ENCODE measurements around the gene MVB12A. TPM values are rescaled to one million over a fixed set of nuclear protein-coding genes. Genes with fewer than 3 reads are reported as not detected.

Gene MVB12A
- total RNA-seq, 2 donors from 2014 or later: 25.3 to 103 TPM

- Histone ChIP-seq H3K27me3 (replicated peaks; ENCODE audit: insufficient read depth) (peaks cover 20% of the 10 kb centered on the region), H3K4me3 (no peak overlapping the region), H3K9me3 (no peaks in the 10 kb centered on the region), H3K36me3 (no peaks in the 10 kb centered on the region), H3K27ac (no peak overlapping the region), H3K4me1 (ENCODE audit: control insufficient read depth in 1 of 2, low read depth in 2 of 2) (peaks cover 0 to 6% of the 10 kb centered on the region in 2 donors)
- DNase-seq (ENCODE audit: low spot score) (no peak), ATAC-seq (ENCODE audit: insufficient number of reproducible peaks, low FRiP score, low read depth) (no peak)
- no peak for TF ChIP-seq CTCF (IDR thresholded peaks at IDR 0.05)
Observed at GRCh38 chr19:17451820-17452219, 32.0 kb downstream of the MVB12A start.

- H3K27me3 ChIP-seq (replicated peaks; ENCODE audit: insufficient read depth): peaks cover 20% of the 10 kb centered on the region
- H3K36me3 ChIP-seq: no peaks in the 10 kb centered on the region
- ATAC-seq (ENCODE audit: insufficient number of reproducible peaks, low FRiP score, low read depth) (no peak), DNase-seq (ENCODE audit: low spot score) (no peak)
- TF ChIP-seq CTCF (IDR thresholded peaks at IDR 0.05): no peak
- no peak overlapping the region for H3K4me3 ChIP-seq
- no peaks in the 10 kb centered on the region for H3K4me1 ChIP-seq (ENCODE audit: control insufficient read depth in 1 of 2, low read depth in 2 of 2)
- no peaks in the 10 kb centered on the region for H3K9me3 ChIP-seq
- H3K27ac ChIP-seq: no peak overlapping the region
Observed at GRCh38 chr19:17454576-17455071, 34.8 kb downstream of the MVB12A start.

GRCh38 chr19:17455308-17456123 is 35.7 kb downstream of the MVB12A start:
- no peak for DNase-seq (ENCODE audit: low spot score)
- no peak for TF ChIP-seq CTCF (IDR thresholded peaks at IDR 0.05)

GRCh38 chr19:17456127-17456526 is 36.3 kb downstream of the MVB12A start:
- no peak for DNase-seq (ENCODE audit: low spot score)
- Histone ChIP-seq H3K27ac (no peak overlapping the region), H3K27me3 (replicated peaks; ENCODE audit: insufficient read depth) (peaks cover 20% of the 10 kb centered on the region), H3K4me1 (ENCODE audit: control insufficient read depth in 1 of 2, low read depth in 2 of 2) (no peaks in the 10 kb centered on the region), H3K9me3 (no peaks in the 10 kb centered on the region), H3K36me3 (no peaks in the 10 kb centered on the region), H3K4me3 (no peak overlapping the region)
- ATAC-seq (ENCODE audit: insufficient number of reproducible peaks, low FRiP score, low read depth): no peak
- no peak for TF ChIP-seq CTCF (IDR thresholded peaks at IDR 0.05)

More at GRCh38 chr19:17455308-17456123, 35.7 kb downstream of the MVB12A start:
- Histone ChIP-seq H3K27me3 (replicated peaks; ENCODE audit: insufficient read depth) (peaks cover 20% of the 10 kb centered on the region), H3K27ac (no peak overlapping the region), H3K4me1 (ENCODE audit: control insufficient read depth in 1 of 2, low read depth in 2 of 2) (no peaks in the 10 kb centered on the region), H3K4me3 (no peak overlapping the region), H3K36me3 (no peaks in the 10 kb centered on the region), H3K9me3 (no peaks in the 10 kb centered on the region)
- no peak for ATAC-seq (ENCODE audit: insufficient number of reproducible peaks, low FRiP score, low read depth)

- H3K4me3 ChIP-seq: no peak overlapping the region
- no peak for ATAC-seq (ENCODE audit: insufficient number of reproducible peaks, low FRiP score, low read depth)
- no peak for DNase-seq (ENCODE audit: low spot score)
- no peak for TF ChIP-seq CTCF (IDR thresholded peaks at IDR 0.05)
- H3K9me3 ChIP-seq: no peaks in the 10 kb centered on the region
- peaks cover 20% of the 10 kb centered on the region for H3K27me3 ChIP-seq (replicated peaks; ENCODE audit: insufficient read depth)
- H3K4me1 ChIP-seq (ENCODE audit: control insufficient read depth in 1 of 2, low read depth in 2 of 2): no peaks in the 10 kb centered on the region
- H3K36me3 ChIP-seq: no peaks in the 10 kb centered on the region
- no peak overlapping the region for H3K27ac ChIP-seq
Observed at GRCh38 chr19:17457616-17458015, 37.8 kb downstream of the MVB12A start.

All from thoracic aorta (tissue), 2 donors.